K562 (cell line): Measurements from ENCODE around the gene IL17RC. TPM values are rescaled to one million over a fixed set of nuclear protein-coding genes. Genes with fewer than 3 reads are reported as not detected.

Source experiments
- ARID1B ChIP-seq: fragments of 450-650 bp; IDR thresholded peaks from 2 replicates; pipeline ENCODE4 v1.6.1; 2016; ENCODE audit warnings: antibody characterized with exemption, mild to moderate bottlenecking, inconsistent platforms
- ASH1L ChIP-seq: fragments of 450-650 bp; IDR thresholded peaks from 2 replicates; pipeline ENCODE4 v1.6.1; 2018; ENCODE audit warnings: borderline replicate concordance, mild to moderate bottlenecking, low read depth; ENCODE audit not compliant: partially characterized antibody
- BRD4 ChIP-seq: fragments of 200-600 bp; sonication (generic); IDR thresholded peaks from 2 replicates; pipeline ENCODE4 v1.6.1; 2017; ENCODE audit warnings: inconsistent platforms
- CHD2 ChIP-seq: IDR thresholded peaks from 2 replicates; pipeline ENCODE4 v1.6.1; 2011; ENCODE audit warnings: low read depth, low read length
- CXXC5 ChIP-seq: fragments of 250-450 bp; sonication (Bioruptor Pico); IDR thresholded peaks from 2 replicates; pipeline ENCODE4 v1.8.0; 2022; ENCODE audit warnings: inconsistent platforms, mild to moderate bottlenecking, moderate library complexity
- DDX20 ChIP-seq: fragments of 450-650 bp; IDR thresholded peaks from 2 replicates; pipeline ENCODE4 v1.6.1; 2016; ENCODE audit warnings: missing genetic modification characterization, low read depth, mild to moderate bottlenecking, missing compliant biosample characterization, moderate library complexity
- FOXM1 ChIP-seq, 2 experiments: fragments of 450-650 bp in 1 of 2; sonication (generic) in 1 of 2; formaldehyde crosslinking in 1 of 2; IDR thresholded peaks; 2 replicates each; pipeline versions ENCODE4 v1.6.1 to v1.9.0; 2017 to 2022; ENCODE audit warnings: low read depth in 2 of 2, mild to moderate bottlenecking in 2 of 2, missing genetic modification reagents in 1 of 2, moderate library complexity in 1 of 2
- HMG20B ChIP-seq: fragments of 250-450 bp; sonication (Bioruptor Pico); IDR thresholded peaks from 2 replicates; pipeline ENCODE4 v1.5.0; 2021; ENCODE audit warnings: mild to moderate bottlenecking
- LARP7 ChIP-seq: fragments of 450-650 bp; IDR thresholded peaks from 2 replicates; pipeline ENCODE4 v1.6.1; 2016
- MTA3 ChIP-seq: fragments of 450-650 bp; formaldehyde crosslinking; IDR thresholded peaks from 2 replicates; pipeline ENCODE4 v1.6.1; 2017; ENCODE audit warnings: mild to moderate bottlenecking, borderline replicate concordance
- MTF1 ChIP-seq: fragments of 250-450 bp; sonication (Bioruptor Pico); IDR thresholded peaks from 2 replicates; pipeline ENCODE4 v1.9.0; 2021; ENCODE audit warnings: moderate library complexity, mild to moderate bottlenecking, inconsistent platforms, borderline replicate concordance
- PHF8 ChIP-seq: fragments of 200-600 bp; sonication (generic); IDR thresholded peaks from 2 replicates; pipeline ENCODE4 v1.6.1; 2012; ENCODE audit warnings: mixed run types, mild to moderate bottlenecking, inconsistent platforms, low read length, moderate library complexity, borderline replicate concordance
- PRMT5 ChIP-seq: sonication (generic); formaldehyde crosslinking; IDR thresholded peaks from 2 replicates; pipeline ENCODE4 v1.5.0; 2020; ENCODE audit warnings: missing genetic modification reagents
- PURB ChIP-seq: sonication (generic); formaldehyde crosslinking; IDR thresholded peaks from 2 replicates; pipeline ENCODE4 v1.9.0; 2021; ENCODE audit warnings: low read depth, mild to moderate bottlenecking, missing genetic modification reagents
- SIX5 ChIP-seq, 2 experiments: IDR thresholded peaks; 2 replicates each; pipeline ENCODE4 v1.6.1; 2011; ENCODE audit warnings: low read length in 2 of 2, borderline replicate concordance in 1 of 2, low read depth in 1 of 2, mild to moderate bottlenecking in 1 of 2, moderate library complexity in 1 of 2; ENCODE audit not compliant: insufficient read depth in 1 of 2
- SOX6 ChIP-seq: fragments of 450-650 bp; IDR thresholded peaks from 2 replicates; pipeline ENCODE4 v1.6.1; 2014; ENCODE audit warnings: mild to moderate bottlenecking
- SREBF1 ChIP-seq: fragments of 150-350 bp; IDR thresholded peaks from 2 replicates; pipeline ENCODE4 v1.6.1; 2014; ENCODE audit warnings: antibody characterized with exemption, low read depth, low read length, borderline replicate concordance
- ZC3H11A ChIP-seq: IDR thresholded peaks from 2 replicates; pipeline ENCODE4 v1.6.1; 2012; ENCODE audit warnings: low read depth, low read length, improper control_type of control experiment
- ZKSCAN3 ChIP-seq: fragments of 250-450 bp; sonication (Bioruptor Pico); IDR thresholded peaks from 2 replicates; pipeline ENCODE4 v1.4.0; 2020
- ZNF175 ChIP-seq: fragments of 200-800 bp; sonication (Bioruptor generic); IDR thresholded peaks from 2 replicates; pipeline ENCODE4 v1.6.1; 2016; ENCODE audit warnings: low read depth, mild to moderate bottlenecking, missing genetic modification characterization, missing compliant biosample characterization
- ZNF232 ChIP-seq: sonication (generic); formaldehyde crosslinking; IDR thresholded peaks from 2 replicates; pipeline ENCODE4 v1.8.0; 2022; ENCODE audit warnings: mild to moderate bottlenecking, missing genetic modification reagents
- ZNF324 ChIP-seq: fragments of 250-450 bp; sonication (Bioruptor Pico); IDR thresholded peaks from 2 replicates; pipeline ENCODE4 v1.4.0; 2020; ENCODE audit warnings: mild to moderate bottlenecking
- ZNF436 ChIP-seq: fragments of 250-450, 450-650 bp; sonication (Bioruptor Pico); formaldehyde crosslinking; IDR thresholded peaks from 2 replicates; pipeline ENCODE4 v1.7.0; 2020; ENCODE audit warnings: mild to moderate bottlenecking
- polyA plus RNA-seq, 8 experiments: library from polyadenylated mRNA; depleted of rRNA in 4 of 8; stranded (reverse) in 5 of 8; unstranded in 3 of 8; fragments of >200 nt; fragmentation: Nextera tagmentation in 2 of 8; fragmentation: Illumina TruSeq in 1 of 8; extraction: Ambion mirVana in 2 of 8; extraction: Trizol in 1 of 8; gene quantifications; 2 replicates each; pipeline versions ENCODE4 v1.2.1 to v1.2.3, GENCODE V29; 2011 to 2014; ENCODE audit warnings: inconsistent platforms in 1 of 8, missing spikeins in 1 of 8
- total RNA-seq, 7 experiments: library from RNA; depleted of rRNA in 6 of 7; stranded (reverse); fragments of >200 nt in 6 of 7; fragmentation: Illumina TruSeq in 2 of 7; extraction: Trizol in 2 of 7; gene quantifications; 2 replicates each; pipeline versions ENCODE4 v1.2.1 to v1.2.3, GENCODE V29; 2011 to 2021; ENCODE audit warnings: low replicate concordance in 1 of 7
- TF ChIP-seq, protein P1 (sequence below): fragments of 450-650 bp; formaldehyde crosslinking; IDR thresholded peaks from 2 replicates; pipeline ENCODE4 v1.4.0; 2020; ENCODE audit warnings: mild to moderate bottlenecking, mixed read lengths
- TF ChIP-seq, protein P2 (sequence below): sonication (generic); formaldehyde crosslinking; IDR thresholded peaks from 2 replicates; pipeline ENCODE4 v1.9.0; 2022; ENCODE audit warnings: mild to moderate bottlenecking, missing genetic modification reagents
- TF ChIP-seq, protein P3 (sequence below): fragments of 150-350 bp; conservative IDR thresholded peaks from 2 replicates; pipeline ENCODE4 v1.6.1; 2014; ENCODE audit warnings: low read length

IL17RC gene
- total and polyA plus RNA-seq, 9 of the 15 experiments (the other 6 are each of a cell fraction or from before 2014, with no cell fraction given) = 0.15 to 11.4 (median 7.1) TPM; not detected in 1

DNA sequence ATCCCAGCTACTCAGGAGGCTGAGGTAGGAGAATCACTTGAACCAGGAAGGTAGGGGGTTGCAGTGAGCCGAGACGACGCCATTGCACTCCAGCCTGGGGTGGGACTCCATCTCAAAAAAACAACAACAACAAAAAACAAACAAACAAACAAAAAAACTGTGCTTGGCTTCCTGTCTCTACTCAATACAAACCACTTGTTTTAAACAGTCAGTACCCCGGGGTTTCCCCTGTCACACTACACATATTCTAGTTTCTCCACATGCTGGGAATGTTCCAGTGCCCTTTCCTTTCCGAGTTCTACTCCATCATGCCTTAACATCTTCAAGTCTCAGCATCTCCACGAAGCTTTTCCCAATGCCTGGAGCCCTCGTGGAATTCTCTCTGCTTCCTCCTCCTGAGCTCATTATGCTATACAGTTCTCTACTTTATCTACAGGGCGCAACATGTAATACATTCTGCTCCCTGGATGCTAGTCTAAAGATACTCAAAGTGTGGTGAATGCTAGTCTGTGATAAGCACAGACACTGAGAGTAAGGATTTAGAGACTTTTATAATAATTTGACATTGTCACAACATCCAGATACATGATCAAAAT, 61.9 kb downstream of the IL17RC start (continued):
- TF ChIP-seq, protein P1, sequence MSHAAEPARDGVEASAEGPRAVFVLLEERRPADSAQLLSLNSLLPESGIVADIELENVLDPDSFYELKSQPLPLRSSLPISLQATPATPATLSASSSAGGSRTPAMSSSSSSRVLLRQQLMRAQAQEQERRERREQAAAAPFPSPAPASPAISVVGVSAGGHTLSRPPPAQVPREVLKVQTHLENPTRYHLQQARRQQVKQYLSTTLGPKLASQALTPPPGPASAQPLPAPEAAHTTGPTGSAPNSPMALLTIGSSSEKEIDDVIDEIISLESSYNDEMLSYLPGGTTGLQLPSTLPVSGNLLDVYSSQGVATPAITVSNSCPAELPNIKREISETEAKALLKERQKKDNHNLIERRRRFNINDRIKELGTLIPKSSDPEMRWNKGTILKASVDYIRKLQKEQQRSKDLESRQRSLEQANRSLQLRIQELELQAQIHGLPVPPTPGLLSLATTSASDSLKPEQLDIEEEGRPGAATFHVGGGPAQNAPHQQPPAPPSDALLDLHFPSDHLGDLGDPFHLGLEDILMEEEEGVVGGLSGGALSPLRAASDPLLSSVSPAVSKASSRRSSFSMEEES (CRISPR knock-in tag) = no peak
- TF ChIP-seq ZNF175 (CRISPR knock-in tag) (peak; percentile 42; the same call in 1 of the 2 replicates), ZNF324 (CRISPR knock-in tag) (no peak), ARID1B (peak; percentile 97), MTA3 (peak; percentile 80), ASH1L (no peak), SOX6 (peak; percentile 87), ZNF232 (CRISPR knock-in tag) (no peak), DDX20 (tag) (peak; percentile 47; the same call in 1 of the 2 replicates), BRD4 (no peak), ZNF436 (CRISPR knock-in tag) (no peak), ZC3H11A (no peak), CXXC5 (CRISPR knock-in tag) (peak; percentile 55; the same call in 1 of the 2 replicates), SREBF1 (no peak), PRMT5 (no peak), HMG20B (CRISPR knock-in tag) (no peak), SIX5 (IDR thresholded peaks at IDR 0.05; ENCODE audit: borderline replicate concordance in 1 of 2, insufficient read depth in 1 of 2, low read depth in 1 of 2, low read length in 2 of 2) (no peak), FOXM1 (IDR thresholded peaks at IDR 0.05; ENCODE audit: low read depth) (peak; percentile 88), FOXM1 (CRISPR knock-in tag; IDR thresholded peaks at IDR 0.05; ENCODE audit: low read depth) (no peak), ZKSCAN3 (no peak), PHF8 (no peak), PURB (no peak), CHD2 (0 out of 2 replicates have a peak, but pooled peaks have one; percentile 13), LARP7 (0 out of 2 replicates have a peak, but pooled peaks have one; percentile 72), MTF1 (CRISPR knock-in tag) (no peak)
- TF ChIP-seq, protein P2, sequence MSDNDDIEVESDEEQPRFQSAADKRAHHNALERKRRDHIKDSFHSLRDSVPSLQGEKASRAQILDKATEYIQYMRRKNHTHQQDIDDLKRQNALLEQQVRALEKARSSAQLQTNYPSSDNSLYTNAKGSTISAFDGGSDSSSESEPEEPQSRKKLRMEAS (CRISPR knock-in tag) = peak; percentile 39; the same call in 1 of the 2 replicates
- TF ChIP-seq, protein P3, sequence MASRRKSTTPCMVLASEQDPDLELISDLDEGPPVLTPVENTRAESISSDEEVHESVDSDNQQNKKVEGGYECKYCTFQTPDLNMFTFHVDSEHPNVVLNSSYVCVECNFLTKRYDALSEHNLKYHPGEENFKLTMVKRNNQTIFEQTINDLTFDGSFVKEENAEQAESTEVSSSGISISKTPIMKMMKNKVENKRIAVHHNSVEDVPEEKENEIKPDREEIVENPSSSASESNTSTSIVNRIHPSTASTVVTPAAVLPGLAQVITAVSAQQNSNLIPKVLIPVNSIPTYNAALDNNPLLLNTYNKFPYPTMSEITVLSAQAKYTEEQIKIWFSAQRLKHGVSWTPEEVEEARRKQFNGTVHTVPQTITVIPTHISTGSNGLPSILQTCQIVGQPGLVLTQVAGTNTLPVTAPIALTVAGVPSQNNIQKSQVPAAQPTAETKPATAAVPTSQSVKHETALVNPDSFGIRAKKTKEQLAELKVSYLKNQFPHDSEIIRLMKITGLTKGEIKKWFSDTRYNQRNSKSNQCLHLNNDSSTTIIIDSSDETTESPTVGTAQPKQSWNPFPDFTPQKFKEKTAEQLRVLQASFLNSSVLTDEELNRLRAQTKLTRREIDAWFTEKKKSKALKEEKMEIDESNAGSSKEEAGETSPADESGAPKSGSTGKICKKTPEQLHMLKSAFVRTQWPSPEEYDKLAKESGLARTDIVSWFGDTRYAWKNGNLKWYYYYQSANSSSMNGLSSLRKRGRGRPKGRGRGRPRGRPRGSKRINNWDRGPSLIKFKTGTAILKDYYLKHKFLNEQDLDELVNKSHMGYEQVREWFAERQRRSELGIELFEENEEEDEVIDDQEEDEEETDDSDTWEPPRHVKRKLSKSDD = no peak
